PC-3 (cell line): Measurements from ENCODE around the gene KCNJ5. TPM values are rescaled to one million over a fixed set of nuclear protein-coding genes. Genes with fewer than 3 reads are reported as not detected.

Experiments used
- ATAC-seq: fragments of 200-7000 bp; cut with Tn5 transposase; 2 replicates; pipeline ENCODE4 v1.9.1; 2020; ENCODE audit warnings: mild to moderate bottlenecking, moderate library complexity
- BruUV-seq: library from RNA; stranded (reverse); fragments of 400-500 nt; replicated peaks from 2 replicates; lab custom pipeline; 2021; lab: Mats Ljungman, UMichigan
- CTCF ChIA-PET: fragments of 300-600 bp; sonication (Branson Sonifier 250); formaldehyde crosslinking; loops from one replicate; lab custom pipeline; 2022; ENCODE audit warnings: antibody characterized with exemption; lab: Charles Lee
- POLR2A ChIA-PET: fragments of 300-600 bp; sonication (Branson Sonifier 250); formaldehyde crosslinking; loops from one replicate; lab custom pipeline; 2022; ENCODE audit warnings: antibody characterized with exemption; ENCODE audit not compliant: unreplicated experiment; lab: Charles Lee
- DNase-seq: peaks from one replicate; pipeline ENCODE4 v3.0.0-alpha.2; 2015
- H2AFZ ChIP-seq: fragments of 300-600 bp; sonication (generic); 2 replicates; pipeline ENCODE4 v1.6.0; 2016; ENCODE audit warnings: antibody characterized with exemption, low read length
- H3F3A ChIP-seq: fragments of 300-600 bp; sonication (generic); one replicate; pipeline ENCODE4 v1.6.0; 2017; ENCODE audit warnings: antibody characterized with exemption, low read length, control low read depth, mild to moderate bottlenecking; ENCODE audit not compliant: unreplicated experiment
- H3K27ac ChIP-seq: fragments of 300-600 bp; sonication (generic); 2 replicates; pipeline ENCODE4 v1.5.1; 2016; ENCODE audit warnings: mild to moderate bottlenecking, low read length
- H3K27me3 ChIP-seq: fragments of 300-600 bp; sonication (generic); 2 replicates; pipeline ENCODE4 v1.6.1; 2016; ENCODE audit warnings: low read length, mixed read lengths
- H3K36me3 ChIP-seq: fragments of 300-600 bp; sonication (generic); 2 replicates; pipeline ENCODE4 v1.6.1; 2016; ENCODE audit warnings: low read depth, mixed run types, low read length, mixed read lengths
- H3K4me1 ChIP-seq: fragments of 300-600 bp; sonication (generic); 2 replicates; pipeline ENCODE4 v1.5.1; 2016; ENCODE audit warnings: low read length; ENCODE audit not compliant: insufficient read depth
- H3K4me2 ChIP-seq: fragments of 300-600 bp; sonication (generic); 2 replicates; pipeline ENCODE4 v1.6.0; 2016; ENCODE audit warnings: low read length
- H3K4me3 ChIP-seq: fragments of 300-600 bp; sonication (generic); 2 replicates; pipeline ENCODE4 v1.5.1; 2016; ENCODE audit warnings: mild to moderate bottlenecking, low read length, mixed read lengths
- H3K79me2 ChIP-seq: fragments of 300-600 bp; sonication (generic); 2 replicates; pipeline ENCODE4 v1.6.1; 2017; ENCODE audit warnings: low read length, mixed read lengths
- H3K9ac ChIP-seq: fragments of 300-600 bp; sonication (generic); 2 replicates; pipeline ENCODE4 v1.6.0; 2016; ENCODE audit warnings: mild to moderate bottlenecking, low read length
- H3K9me2 ChIP-seq: fragments of 300-600 bp; sonication (generic); replicated peaks from 2 replicates; pipeline ENCODE4 v1.6.1; 2016; ENCODE audit warnings: mixed run types, low read length, mixed read lengths
- H3K9me3 ChIP-seq: fragments of 300-600 bp; sonication (generic); 2 replicates; pipeline ENCODE4 v1.6.1; 2016; ENCODE audit warnings: low read length, mixed read lengths
- H4K20me1 ChIP-seq: fragments of 300-600 bp; sonication (generic); 2 replicates; pipeline ENCODE4 v1.6.1; 2016; ENCODE audit warnings: low read length, mixed read lengths
- EZH2 ChIP-seq: fragments of 300-600 bp; sonication (generic); IDR thresholded peaks from one replicate; pipeline ENCODE4 v1.6.1; 2017; ENCODE audit warnings: antibody characterized with exemption, mild to moderate bottlenecking, low read length; ENCODE audit not compliant: unreplicated experiment
- EZH2phosphoT487 ChIP-seq: fragments of 300-600 bp; sonication (generic); IDR thresholded peaks from 2 replicates; pipeline ENCODE4 v1.6.1; 2018; ENCODE audit warnings: mild to moderate bottlenecking, antibody characterized with exemption, low read length, borderline replicate concordance
- intact Hi-C: fragments of 100-400 bp; cut with micrococcal nuclease; formaldehyde crosslinking; loops from 2 replicates; pipeline ENCODE4 v1.9.0; 2023
- total RNA-seq: library from RNA; depleted of rRNA; stranded (reverse); fragments of >200 nt; gene quantifications from 2 replicates; pipeline ENCODE4 v1.2.3, GENCODE V29; 2014
- TF ChIP-seq, protein P1 (sequence below): fragments of 300-600 bp; sonication (generic); conservative IDR thresholded peaks from 2 replicates; pipeline ENCODE4 v1.5.1; 2017; ENCODE audit warnings: antibody characterized with exemption, low read depth, mild to moderate bottlenecking, low read length

KCNJ5 gene
- total RNA-seq, 1 experiment from 2014 or later: not detected

DNA sequence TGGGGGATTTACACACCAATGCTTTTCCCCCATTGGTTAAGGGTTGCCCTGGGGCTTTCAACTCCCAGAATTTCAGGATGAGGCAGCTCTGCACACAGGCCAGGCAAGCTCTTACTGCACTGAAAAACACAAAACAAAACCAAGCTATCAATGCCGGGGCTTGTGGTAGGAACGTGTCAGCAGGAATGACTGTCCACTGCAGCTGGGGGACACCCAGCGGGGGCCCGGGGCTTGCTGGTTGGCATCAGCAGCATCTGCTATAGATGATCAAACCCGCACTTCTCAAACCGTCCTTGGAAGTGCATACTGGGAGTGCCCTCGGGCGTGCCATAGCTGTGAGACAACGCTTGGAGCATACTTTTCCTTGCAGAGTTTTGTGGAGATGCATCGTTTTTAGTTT is 43.8 kb downstream of the KCNJ5 start:
- Histone ChIP-seq H3K27me3 (no peaks in the 10 kb centered on the region), H3K27ac (no peak overlapping the region), H3K4me2 (no peak overlapping the region), H3K79me2 (no peaks in the 10 kb centered on the region), H3K4me1 (no peaks in the 10 kb centered on the region), H3F3A (no peaks in the 10 kb centered on the region), H3K9ac (no peak overlapping the region), H2AFZ (no peak overlapping the region), H3K4me3 (no peak overlapping the region), H3K9me3 (no peaks in the 10 kb centered on the region), H3K36me3 (no peaks in the 10 kb centered on the region), H4K20me1 (no peaks in the 10 kb centered on the region), H3K9me2 (no peaks in the 10 kb centered on the region)
- TF ChIP-seq, protein P1, sequence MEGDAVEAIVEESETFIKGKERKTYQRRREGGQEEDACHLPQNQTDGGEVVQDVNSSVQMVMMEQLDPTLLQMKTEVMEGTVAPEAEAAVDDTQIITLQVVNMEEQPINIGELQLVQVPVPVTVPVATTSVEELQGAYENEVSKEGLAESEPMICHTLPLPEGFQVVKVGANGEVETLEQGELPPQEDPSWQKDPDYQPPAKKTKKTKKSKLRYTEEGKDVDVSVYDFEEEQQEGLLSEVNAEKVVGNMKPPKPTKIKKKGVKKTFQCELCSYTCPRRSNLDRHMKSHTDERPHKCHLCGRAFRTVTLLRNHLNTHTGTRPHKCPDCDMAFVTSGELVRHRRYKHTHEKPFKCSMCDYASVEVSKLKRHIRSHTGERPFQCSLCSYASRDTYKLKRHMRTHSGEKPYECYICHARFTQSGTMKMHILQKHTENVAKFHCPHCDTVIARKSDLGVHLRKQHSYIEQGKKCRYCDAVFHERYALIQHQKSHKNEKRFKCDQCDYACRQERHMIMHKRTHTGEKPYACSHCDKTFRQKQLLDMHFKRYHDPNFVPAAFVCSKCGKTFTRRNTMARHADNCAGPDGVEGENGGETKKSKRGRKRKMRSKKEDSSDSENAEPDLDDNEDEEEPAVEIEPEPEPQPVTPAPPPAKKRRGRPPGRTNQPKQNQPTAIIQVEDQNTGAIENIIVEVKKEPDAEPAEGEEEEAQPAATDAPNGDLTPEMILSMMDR: no peak
- TF ChIP-seq EZH2phosphoT487 (no peak), EZH2 (no peak)
- ChIA-PET CTCF (interaction anchor here (0.6 kb wide), 1 partner anchor 23 kb away, joined by 3 read pairs; no protein-coding TSS in a partner anchor), POLR2A (no interaction called here)
- DNase-seq (no peak), ATAC-seq (no peak)
- intact Hi-C loops: no loop called here
- no TSS peak for BruUV-seq

DNA sequence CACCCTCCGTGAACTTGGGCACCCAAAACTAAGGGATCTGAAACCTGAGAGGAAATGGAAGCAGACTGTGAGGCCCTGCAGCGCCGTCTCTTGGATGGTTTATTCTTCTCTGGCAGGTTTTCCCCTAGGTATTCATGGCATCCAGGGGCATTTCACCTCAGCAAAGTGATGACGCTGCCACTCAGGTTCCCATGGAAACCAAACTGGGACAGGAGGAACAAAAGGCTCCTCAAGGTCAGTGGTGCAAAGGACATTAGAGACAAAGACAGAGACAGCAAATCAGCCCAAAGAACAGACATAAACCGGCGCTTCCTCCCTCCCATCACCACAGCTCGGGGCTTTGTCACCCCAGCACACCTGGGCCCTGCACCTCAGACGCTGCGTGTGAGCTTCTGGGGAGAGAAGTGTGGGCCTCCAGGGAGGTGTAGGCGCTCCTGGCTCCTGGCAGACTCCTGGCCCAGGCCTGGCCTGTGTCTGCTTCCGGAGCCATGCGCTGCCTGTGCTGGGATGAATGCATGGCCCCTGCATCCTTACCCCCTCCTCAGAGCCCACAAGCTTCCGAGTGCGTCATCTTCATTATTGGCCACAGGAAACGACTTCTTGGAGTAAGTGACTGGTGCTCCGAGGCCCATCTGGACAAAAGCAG is 45.6 kb downstream of the KCNJ5 start:
- ATAC-seq (no peak), DNase-seq (no peak)
- POLR2A ChIA-PET: no interaction called here
- no TSS peak for BruUV-seq
- Histone ChIP-seq H3K4me3 (no peak overlapping the region), H3K79me2 (no peaks in the 10 kb centered on the region), H3K27ac (no peak overlapping the region), H4K20me1 (no peaks in the 10 kb centered on the region), H3F3A (no peaks in the 10 kb centered on the region), H3K4me2 (no peak overlapping the region), H3K36me3 (no peaks in the 10 kb centered on the region), H3K9me3 (no peaks in the 10 kb centered on the region), H3K9ac (no peak overlapping the region), H2AFZ (no peak overlapping the region), H3K27me3 (no peaks in the 10 kb centered on the region), H3K9me2 (no peaks in the 10 kb centered on the region), H3K4me1 (0 out of 2 replicates have a peak, but pooled peaks cover under 1% of the 10 kb centered on the region)
- CTCF ChIA-PET: no interaction called here
- no peak for TF ChIP-seq EZH2phosphoT487
- TF ChIP-seq, protein P1: no peak
- TF ChIP-seq EZH2: no peak
- intact Hi-C loops: no loop called here

- H3K79me2 ChIP-seq: no peaks in the 10 kb centered on the region
- intact Hi-C loops: no loop called here
- no TSS peak for BruUV-seq
- H3K9ac ChIP-seq: no peak overlapping the region
- no peak overlapping the region for H3K27ac ChIP-seq
- H3K36me3 ChIP-seq: no peaks in the 10 kb centered on the region
- no peak for TF ChIP-seq EZH2
- TF ChIP-seq EZH2phosphoT487: no peak
- TF ChIP-seq, protein P1: no peak
- H2AFZ ChIP-seq: no peak overlapping the region
- H3K4me1 ChIP-seq: peaks cover 5% of the 10 kb centered on the region; the same call in 1 of the 2 replicates
- H3F3A ChIP-seq: no peaks in the 10 kb centered on the region
- no peak overlapping the region for H3K4me2 ChIP-seq
- no peaks in the 10 kb centered on the region for H3K9me3 ChIP-seq
- H3K4me3 ChIP-seq: no peak overlapping the region
- no peaks in the 10 kb centered on the region for H4K20me1 ChIP-seq
- ChIA-PET CTCF (no interaction called here), POLR2A (interaction anchor here (0.6 kb wide), 1 partner anchor 14 kb away, joined by 3 read pairs; no protein-coding TSS in a partner anchor)
- ATAC-seq (no peak), DNase-seq (no peak)
- no peaks in the 10 kb centered on the region for H3K27me3 ChIP-seq
- H3K9me2 ChIP-seq: no peaks in the 10 kb centered on the region
These were observed 46.3 kb downstream of the KCNJ5 start for GRCh38 chr11:128937480-128937879.
